ENCODE results near the gene CD19.

- no peak for TF ChIP-seq CTCF (IDR thresholded peaks at IDR 0.05)
- TF ChIP-seq POLR2A (IDR thresholded peaks at IDR 0.05), result no peak
Observed at GRCh38 chr16:28923231-28923587, 8.6 kb upstream of the CD19 start.

All from body of pancreas (tissue), 4 donors.